Natural killer cell treated with Interleukin-12 subunit alpha and Interleukin-12 subunit beta and Interleukin-15 and Interleukin-18, amount 100 ng/mL, for 72 hours (primary cell): ENCODE results near the gene SEMA6A. TPM values are rescaled to one million over a fixed set of nuclear protein-coding genes. Genes with fewer than 3 reads are reported as not detected.

ENCODE experiments used
- ATAC-seq, 2 donors: fragments of 150-1000 bp; cut with Tn5 transposase in 1 of 2; sonication (Bioruptor Pico), chemical (Tn5 transposase) in 1 of 2; 2 replicates each; pipeline ENCODE4 v1.10.0; 2021
- DNase-seq: peaks from one replicate; pipeline ENCODE4 v3.0.0; 2022; ENCODE audit warnings: low spot score
- H3K27ac Mint-ChIP-seq, 2 donors: 1 replicate in 1 of 2; 2 replicates in 1 of 2; pipeline ENCODE4 v1.8.0; 2022; ENCODE audit warnings: mixed read lengths in 2 of 2, mild to moderate bottlenecking in 1 of 2, moderate library complexity in 1 of 2
- H3K27me3 Mint-ChIP-seq, 2 donors: 1 replicate in 1 of 2; 2 replicates in 1 of 2; pipeline ENCODE4 v1.8.0; 2022; ENCODE audit warnings: mixed read lengths in 2 of 2
- H3K36me3 Mint-ChIP-seq: one replicate; pipeline ENCODE4 v1.8.0; 2022; ENCODE audit warnings: mixed read lengths
- H3K4me1 Mint-ChIP-seq, 2 donors: 1 replicate in 1 of 2; 2 replicates in 1 of 2; pipeline ENCODE4 v1.8.0; 2022; ENCODE audit warnings: low read depth in 2 of 2, mixed read lengths in 2 of 2, mild to moderate bottlenecking in 1 of 2
- H3K4me3 Mint-ChIP-seq: one replicate; pipeline ENCODE4 v1.8.0; 2022; ENCODE audit warnings: mixed read lengths
- H3K9me3 Mint-ChIP-seq: 2 replicates; pipeline ENCODE4 v1.8.0; 2022; ENCODE audit warnings: mixed read lengths
- total RNA-seq, 2 donors: library from RNA; stranded (reverse); gene quantifications; one replicate each; pipeline ENCODE4 v1.2.3, GENCODE V29; 2022

SEMA6A gene
- total RNA-seq, 2 donors from 2014 or later = not detected

DNA sequence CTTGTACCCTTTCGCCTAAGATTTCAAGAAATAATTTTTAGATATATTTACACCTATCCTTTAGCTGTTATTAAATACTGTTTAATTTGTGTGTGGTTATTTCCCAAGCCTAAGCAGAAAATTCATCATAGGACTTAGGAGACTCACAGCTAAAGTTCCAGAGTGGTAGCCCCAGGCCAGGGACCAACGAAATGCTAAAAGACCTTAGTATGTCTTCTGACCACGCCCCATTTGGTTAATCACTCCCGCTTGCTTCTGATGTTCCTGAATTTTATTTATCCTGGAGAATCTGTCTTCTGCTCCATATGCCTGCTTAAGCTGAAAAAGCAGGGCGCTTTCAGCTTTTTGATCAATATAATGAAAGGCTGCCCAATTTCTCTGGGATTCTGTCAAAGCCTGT, 18.7 kb upstream of the SEMA6A start:
- H3K4me1 Mint-ChIP-seq = no peaks in the 10 kb centered on the region
- no peaks in the 10 kb centered on the region for H3K36me3 Mint-ChIP-seq
- H3K27me3 Mint-ChIP-seq = peaks cover 2 to 5% of the 10 kb centered on the region in 2 donors
- H3K9me3 Mint-ChIP-seq = peaks cover 2% of the 10 kb centered on the region
- no peak overlapping the region for H3K4me3 Mint-ChIP-seq
- DNase-seq (no peak), ATAC-seq (no peak)
- H3K27ac Mint-ChIP-seq = no peak overlapping the region

DNA sequence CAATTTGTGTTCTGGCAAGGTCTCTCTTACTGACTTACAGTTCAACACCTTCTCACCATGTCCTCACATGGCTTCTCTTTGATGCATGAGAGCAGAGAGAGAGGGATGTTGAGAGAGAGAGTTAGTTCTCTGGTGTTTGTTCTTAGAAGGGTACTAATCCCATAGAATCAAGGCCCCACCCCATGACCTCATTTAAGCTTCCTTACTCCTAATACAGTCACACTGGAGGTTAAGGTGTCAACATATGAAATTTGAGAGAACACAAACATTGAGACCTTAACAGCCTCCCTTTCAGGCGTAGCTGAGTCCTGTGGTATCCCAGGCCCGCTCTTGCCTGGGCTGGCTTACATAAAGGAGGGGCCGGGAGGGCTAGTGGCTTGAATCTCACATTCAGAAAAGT, 10.6 kb upstream of the SEMA6A start:
- DNase-seq = no peak
- H3K27me3 Mint-ChIP-seq = peaks cover 19 to 31% of the 10 kb centered on the region in 2 donors
- H3K36me3 Mint-ChIP-seq = no peaks in the 10 kb centered on the region
- H3K27ac Mint-ChIP-seq = no peak overlapping the region
- H3K4me3 Mint-ChIP-seq = no peak overlapping the region
- ATAC-seq = no peak
- peaks cover 3% of the 10 kb centered on the region for H3K9me3 Mint-ChIP-seq
- no peaks in the 10 kb centered on the region for H3K4me1 Mint-ChIP-seq

DNA sequence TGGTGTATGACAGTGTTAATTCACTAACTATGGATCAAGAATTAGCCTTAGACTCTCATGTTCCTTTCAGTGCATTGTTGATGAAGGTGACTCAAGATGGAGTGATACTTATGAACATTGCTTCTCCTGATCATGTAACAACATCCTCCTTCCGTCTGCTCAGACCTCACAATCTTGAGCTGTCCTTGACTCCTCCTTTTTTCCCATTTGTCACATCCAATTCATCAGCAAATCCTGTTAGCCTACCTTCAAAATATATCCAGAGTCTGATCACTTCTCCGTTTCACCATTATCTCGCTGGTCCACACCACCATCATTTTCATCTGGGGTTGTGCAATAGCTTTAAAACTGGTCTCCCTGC, 9.2 kb upstream of the SEMA6A start:
- DNase-seq = no peak
- no peak for ATAC-seq
- H3K27ac Mint-ChIP-seq = no peak overlapping the region
- peaks cover 3% of the 10 kb centered on the region for H3K9me3 Mint-ChIP-seq
- no peaks in the 10 kb centered on the region for H3K36me3 Mint-ChIP-seq
- H3K4me1 Mint-ChIP-seq = no peaks in the 10 kb centered on the region
- H3K4me3 Mint-ChIP-seq = no peak overlapping the region
- peaks cover 25 to 40% of the 10 kb centered on the region in 2 donors for H3K27me3 Mint-ChIP-seq

DNA sequence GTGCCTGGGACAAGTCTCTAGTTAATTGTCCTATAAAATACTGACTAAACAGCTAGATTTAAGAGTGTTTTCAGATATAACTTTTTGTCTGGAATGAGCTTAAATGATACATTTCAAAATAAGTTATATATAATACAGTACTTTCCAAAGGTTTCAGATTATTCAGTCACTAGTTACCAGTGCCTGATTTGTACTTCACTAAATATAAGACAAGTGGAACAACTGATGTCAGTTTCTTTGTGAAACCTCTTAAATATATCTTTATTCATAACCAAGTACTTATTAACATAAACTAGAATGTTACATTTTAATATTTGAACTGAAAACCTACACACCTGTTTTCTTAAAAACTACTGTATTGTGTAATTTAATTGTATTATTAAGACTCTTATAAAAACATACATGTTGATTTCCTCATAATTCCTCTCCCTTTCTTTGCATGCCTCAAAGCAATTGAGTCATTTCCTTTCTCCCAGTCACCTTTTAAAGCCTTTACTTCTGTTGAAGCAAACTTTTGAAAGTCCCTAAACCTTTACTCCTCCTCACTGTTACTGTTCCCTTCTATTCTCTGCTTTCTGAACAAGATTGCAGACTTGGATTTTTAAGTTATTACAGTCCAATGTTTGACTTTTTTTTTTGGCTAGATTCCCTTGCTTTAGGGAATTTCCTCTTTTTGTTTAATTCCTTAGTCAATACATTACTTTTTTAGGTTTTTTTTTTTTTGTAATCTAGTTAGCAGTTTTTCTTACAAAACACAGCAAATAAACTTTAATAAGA, 8.7 kb upstream of the SEMA6A start:
- no peak for ATAC-seq
- Mint-ChIP-seq H3K27ac (no peak overlapping the region), H3K36me3 (no peaks in the 10 kb centered on the region), H3K27me3 (peaks cover 29 to 46% of the 10 kb centered on the region in 2 donors), H3K9me3 (peaks cover 3% of the 10 kb centered on the region), H3K4me1 (no peaks in the 10 kb centered on the region), H3K4me3 (no peak overlapping the region)
- no peak for DNase-seq

DNA sequence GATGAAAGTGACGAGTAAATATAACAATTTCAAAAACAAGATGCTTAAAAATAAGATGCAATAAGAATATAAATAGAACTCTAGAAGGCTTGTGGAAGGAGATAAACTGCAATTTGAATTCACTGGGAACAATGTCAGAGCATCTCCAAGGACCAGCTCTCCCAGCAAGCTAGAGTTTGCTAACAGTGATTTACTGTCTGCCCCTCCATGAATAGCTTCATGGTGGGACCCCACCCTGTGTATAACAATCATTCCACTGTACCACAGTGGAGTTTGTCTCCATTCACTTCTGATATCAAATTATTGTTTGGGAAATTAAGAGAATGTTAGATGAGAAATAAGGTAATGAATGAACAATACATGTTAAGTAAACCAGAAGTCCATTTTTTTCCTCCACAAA, 7.3 kb upstream of the SEMA6A start:
- Mint-ChIP-seq H3K27ac (no peak overlapping the region), H3K9me3 (peaks cover 3% of the 10 kb centered on the region), H3K4me1 (no peaks in the 10 kb centered on the region), H3K27me3 (peaks cover 29 to 47% of the 10 kb centered on the region in 2 donors), H3K4me3 (no peak overlapping the region), H3K36me3 (no peaks in the 10 kb centered on the region)
- ATAC-seq (no peak), DNase-seq (no peak)

DNA sequence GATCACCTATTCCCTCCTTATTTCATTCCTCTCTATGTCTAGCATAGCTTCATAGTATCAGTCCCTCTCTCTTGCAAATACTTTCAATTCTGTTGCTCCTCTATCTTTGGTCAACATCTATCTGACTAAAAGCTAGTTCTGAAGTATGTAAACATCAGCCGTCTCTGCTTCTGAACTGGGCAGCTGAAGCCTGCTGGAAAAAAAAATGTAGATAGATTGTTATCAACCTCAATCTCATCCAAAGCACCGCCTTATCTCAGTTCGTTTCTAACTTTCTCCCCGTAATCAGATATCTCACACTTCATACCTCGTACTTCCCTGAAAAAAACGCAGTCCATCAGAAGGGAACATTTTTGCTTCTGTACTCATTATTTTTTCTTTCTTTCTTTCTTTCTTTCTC, 4.5 kb upstream of the SEMA6A start:
- peaks cover 3% of the 10 kb centered on the region for H3K36me3 Mint-ChIP-seq
- ATAC-seq (no peak), DNase-seq (no peak)
- peaks cover 36 to 55% of the 10 kb centered on the region in 2 donors for H3K27me3 Mint-ChIP-seq
- H3K27ac Mint-ChIP-seq = no peak overlapping the region
- no peak overlapping the region for H3K4me3 Mint-ChIP-seq
- peaks cover 1 to 10% of the 10 kb centered on the region in 2 donors for H3K4me1 Mint-ChIP-seq
- peaks cover 3% of the 10 kb centered on the region for H3K9me3 Mint-ChIP-seq

DNA sequence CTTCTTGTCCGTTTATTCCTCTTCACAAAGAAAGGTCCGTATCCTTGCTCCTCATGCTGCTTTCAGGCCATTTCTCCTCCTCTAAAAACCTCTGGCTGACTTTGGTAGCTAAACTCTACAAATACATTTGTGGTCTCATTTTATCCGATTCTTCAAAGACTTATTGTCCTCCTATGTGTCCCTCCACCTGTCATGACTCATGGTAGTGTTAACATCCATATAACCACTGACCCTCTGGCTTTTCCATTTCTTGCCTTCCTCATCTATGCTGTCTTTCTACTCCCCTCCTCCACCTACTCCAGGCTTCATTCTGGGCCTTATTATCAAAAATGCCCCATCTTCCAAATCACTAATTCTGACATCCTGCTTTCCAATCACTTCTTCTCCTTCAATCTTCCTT, 4.1 kb upstream of the SEMA6A start:
- H3K4me3 Mint-ChIP-seq = no peak overlapping the region
- H3K36me3 Mint-ChIP-seq = peaks cover 5% of the 10 kb centered on the region
- peaks cover 34 to 54% of the 10 kb centered on the region in 2 donors for H3K27me3 Mint-ChIP-seq
- ATAC-seq (no peak), DNase-seq (no peak)
- H3K27ac Mint-ChIP-seq = no peak overlapping the region
- peaks cover 3 to 12% of the 10 kb centered on the region in 2 donors for H3K4me1 Mint-ChIP-seq
- H3K9me3 Mint-ChIP-seq = no peaks in the 10 kb centered on the region

DNA sequence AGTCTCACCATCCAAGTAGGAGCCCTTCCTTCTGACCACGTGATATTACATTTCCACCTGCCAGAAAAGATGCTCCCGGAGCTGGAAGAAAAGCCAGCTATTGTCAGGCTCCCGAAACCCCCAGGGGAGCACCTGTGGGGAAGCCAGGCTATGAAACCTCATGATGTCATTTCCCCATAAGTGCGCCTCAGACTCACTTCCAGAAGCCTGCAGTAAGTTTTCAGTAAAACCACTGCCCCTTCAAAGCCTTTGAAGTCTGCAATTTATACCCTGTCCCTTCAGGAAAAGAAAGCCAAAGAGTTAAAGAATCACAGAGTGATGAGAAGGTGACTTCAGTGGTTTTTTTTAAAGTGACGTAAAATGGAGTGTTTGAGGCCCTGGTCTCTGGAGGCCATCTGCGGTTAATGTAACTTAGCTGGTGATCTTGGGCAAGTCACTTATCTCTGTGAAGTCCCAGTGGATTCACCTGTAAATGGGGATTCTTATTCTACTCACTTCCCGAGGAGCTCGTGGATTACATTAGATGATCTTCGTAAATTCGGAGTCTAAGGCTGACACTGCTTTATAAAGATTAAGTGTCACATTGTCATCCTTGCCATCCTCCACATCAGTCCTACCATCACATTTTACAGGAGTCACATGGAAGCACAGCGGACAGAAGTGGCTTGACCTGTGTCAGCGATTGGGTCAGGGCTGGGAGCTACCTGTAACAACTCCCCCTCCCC, 2.6 kb upstream of the SEMA6A start:
- Mint-ChIP-seq H3K27me3 (peaks cover 39 to 55% of the 10 kb centered on the region in 2 donors), H3K27ac (no peak overlapping the region), H3K4me1 (peaks cover 5 to 12% of the 10 kb centered on the region in 2 donors), H3K36me3 (peaks cover 5% of the 10 kb centered on the region), H3K4me3 (no peak overlapping the region), H3K9me3 (no peaks in the 10 kb centered on the region)
- ATAC-seq (no peak), DNase-seq (no peak)

DNA sequence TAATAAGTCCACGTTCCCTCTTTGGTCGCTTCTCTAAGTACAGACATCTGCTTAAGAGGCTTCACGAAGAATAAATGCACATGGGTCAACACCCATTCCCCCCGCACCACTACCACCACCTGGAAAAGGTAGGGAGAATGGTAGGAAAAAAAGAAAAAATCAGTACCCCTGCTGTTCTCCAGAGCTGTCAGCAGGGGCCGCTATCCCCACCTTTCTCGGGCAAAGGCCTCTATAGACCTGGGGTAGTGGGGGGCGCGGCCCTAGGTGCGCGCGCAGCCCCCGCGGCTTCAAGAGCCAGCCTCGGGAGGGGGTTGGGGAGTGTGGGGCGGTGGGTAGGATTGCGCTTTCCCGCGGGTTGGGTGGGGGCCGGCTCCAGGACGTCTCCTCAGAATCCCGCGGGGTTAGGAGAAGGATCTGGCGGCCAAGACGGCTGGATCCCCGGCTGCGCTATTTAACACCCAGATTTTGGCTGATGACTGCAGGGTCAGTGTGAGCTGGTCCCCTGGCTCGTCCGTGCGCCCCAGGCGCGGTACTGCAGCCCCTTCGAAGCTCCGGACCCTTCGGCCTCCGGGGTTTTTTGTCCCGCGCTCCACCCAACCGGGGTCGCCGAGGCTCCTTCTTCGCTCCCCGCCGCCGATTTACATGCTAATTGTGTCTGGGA, 1.6 kb upstream of the SEMA6A start:
- H3K27me3 Mint-ChIP-seq = peaks cover 42 to 59% of the 10 kb centered on the region in 2 donors
- DNase-seq (no peak), ATAC-seq (peak in 1 of 2 donors; percentile 39)
- H3K36me3 Mint-ChIP-seq = peaks cover 5% of the 10 kb centered on the region
- no peaks in the 10 kb centered on the region for H3K9me3 Mint-ChIP-seq
- H3K27ac Mint-ChIP-seq = no peak overlapping the region
- H3K4me1 Mint-ChIP-seq = peaks cover 5 to 12% of the 10 kb centered on the region in 2 donors
- no peak overlapping the region for H3K4me3 Mint-ChIP-seq

DNA sequence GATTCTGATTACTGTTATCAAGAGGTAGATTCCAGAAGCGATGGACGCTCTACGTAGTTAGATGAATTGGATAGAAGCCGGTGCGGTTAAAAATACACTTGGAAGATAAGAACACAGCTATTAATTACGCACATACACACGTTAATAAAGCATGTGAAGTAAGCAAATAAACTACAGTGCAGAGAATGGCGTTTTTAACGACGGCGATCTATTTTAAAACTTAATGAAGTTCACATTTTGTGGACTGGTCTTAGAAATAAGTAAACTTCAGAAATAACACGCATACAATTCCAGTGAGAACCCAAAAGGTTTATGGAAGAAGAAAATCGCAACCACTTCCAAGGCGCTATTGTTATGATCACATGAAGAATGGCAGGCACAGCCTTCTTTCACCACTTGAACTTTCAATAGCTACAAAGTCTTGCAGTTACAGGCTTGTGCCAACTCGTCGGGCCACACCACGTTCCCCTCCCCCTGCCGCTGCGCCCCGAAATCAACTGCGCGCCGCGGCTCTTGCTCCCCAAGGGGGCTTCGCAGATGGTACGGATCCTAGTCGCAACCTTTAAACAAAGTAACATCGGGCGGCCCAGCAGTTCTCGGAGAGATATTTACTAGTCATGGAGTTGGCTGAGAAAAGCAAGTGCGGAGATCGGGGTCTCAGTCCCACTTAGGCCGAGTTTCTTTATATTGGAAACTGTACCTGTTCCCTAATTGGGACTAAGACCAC, 866 bp upstream of the SEMA6A start:
- no peak overlapping the region for H3K4me3 Mint-ChIP-seq
- H3K27me3 Mint-ChIP-seq = peaks cover 43 to 59% of the 10 kb centered on the region in 2 donors
- peaks cover 5 to 12% of the 10 kb centered on the region in 2 donors for H3K4me1 Mint-ChIP-seq
- H3K9me3 Mint-ChIP-seq = no peaks in the 10 kb centered on the region
- H3K27ac Mint-ChIP-seq = no peak overlapping the region
- H3K36me3 Mint-ChIP-seq = peaks cover 5% of the 10 kb centered on the region
- DNase-seq = no peak
- ATAC-seq = no peak

DNA sequence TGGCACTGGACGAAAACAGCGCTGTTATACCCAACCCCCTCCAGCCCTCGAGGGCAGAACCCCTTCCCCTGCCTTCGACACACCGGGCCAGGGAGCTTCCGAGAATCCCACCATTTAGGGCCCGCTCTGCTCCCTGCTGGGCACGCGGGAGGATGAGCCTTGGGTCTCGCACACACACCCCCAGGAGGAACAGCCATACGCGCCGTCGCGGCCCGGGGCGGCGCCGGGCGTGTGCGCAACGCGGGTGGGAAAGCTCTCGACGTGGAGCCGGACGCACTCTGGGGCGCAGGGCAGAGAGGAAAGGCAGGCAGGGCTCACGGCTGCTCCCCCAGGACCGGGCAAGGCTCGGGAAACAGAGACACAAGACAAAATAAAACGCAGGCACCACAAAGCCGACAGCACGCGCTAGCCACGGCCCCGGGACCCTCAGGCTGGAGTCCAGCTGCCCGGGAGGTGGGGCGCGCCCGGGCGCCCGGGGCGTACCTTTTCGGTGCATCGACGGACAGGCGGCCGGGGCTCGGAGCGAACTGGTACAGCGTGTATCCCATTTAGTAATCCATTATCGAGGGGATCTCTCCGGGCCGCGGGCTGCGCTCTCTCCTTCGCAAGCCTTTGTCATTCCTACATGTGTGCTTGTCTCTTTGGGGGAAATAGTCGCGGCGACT, 789 bp downstream of the SEMA6A start:
- Mint-ChIP-seq H3K27ac (no peak overlapping the region), H3K36me3 (peaks cover 5% of the 10 kb centered on the region), H3K4me1 (peaks cover 5 to 12% of the 10 kb centered on the region in 2 donors), H3K4me3 (peak overlapping the region; percentile 75), H3K27me3 (peaks cover 48 to 63% of the 10 kb centered on the region in 2 donors), H3K9me3 (peaks cover 2% of the 10 kb centered on the region)
- DNase-seq = no peak
- peak in 1 of 2 donors; percentile 10 for ATAC-seq

DNA sequence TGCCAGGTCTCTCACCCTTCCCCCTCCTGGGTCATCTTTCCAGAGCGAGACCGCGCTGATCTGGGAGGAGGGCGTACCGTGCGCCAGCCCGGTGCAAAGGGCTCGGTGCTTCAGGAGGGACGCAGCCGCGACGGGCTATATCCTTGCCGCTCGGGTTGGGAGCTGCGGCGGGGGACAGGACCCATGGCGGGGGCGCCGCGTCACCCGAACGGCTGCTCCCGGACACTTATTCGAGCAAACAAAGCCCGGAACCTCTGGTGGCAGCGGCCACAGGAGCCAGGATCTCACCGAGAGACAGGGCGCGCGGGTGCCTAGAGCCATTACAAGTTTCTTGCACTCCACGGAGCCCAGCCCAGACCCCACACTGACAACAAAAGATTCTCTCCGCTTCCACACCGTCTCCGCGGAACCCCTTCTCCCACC, 1.3 kb downstream of the SEMA6A start:
- H3K27ac Mint-ChIP-seq = no peak overlapping the region
- H3K27me3 Mint-ChIP-seq = peaks cover 48 to 63% of the 10 kb centered on the region in 2 donors
- H3K4me3 Mint-ChIP-seq = no peak overlapping the region
- H3K9me3 Mint-ChIP-seq = peaks cover 2% of the 10 kb centered on the region
- no peak for DNase-seq
- H3K36me3 Mint-ChIP-seq = peaks cover 5% of the 10 kb centered on the region
- no peak for ATAC-seq
- H3K4me1 Mint-ChIP-seq = peaks cover 5 to 12% of the 10 kb centered on the region in 2 donors
